ENCODE results near the gene SENP3. TPM values are rescaled to one million over a fixed set of nuclear protein-coding genes. Genes with fewer than 3 reads are reported as not detected.

The SENP3 gene
- total and polyA plus RNA-seq, 2 donors: 44.7 to 54.2 TPM

GRCh38 chr17:7551396-7551795 lies 10.3 kb upstream of the SENP3 start:
- 80% methylated on average over 4 of the region's 4 CpGs for WGBS
- H3K4me3 ChIP-seq (ENCODE audit: low read length in 2 of 2): no peak overlapping the region
- peak overlapping the region in 1 of 2 donors; percentile 8 for H3K27ac ChIP-seq (ENCODE audit: low read depth in 1 of 2, low read length in 1 of 2)
- no peaks in the 10 kb centered on the region for H3K9me3 ChIP-seq (ENCODE audit: control insufficient read depth in 2 of 2, insufficient read depth in 1 of 2, low read length in 1 of 2)
- peaks cover 0 to 26% of the 10 kb centered on the region in 2 donors for H3K4me1 ChIP-seq (ENCODE audit: control insufficient read depth in 2 of 2, insufficient read depth in 2 of 2, low read length in 2 of 2)
- H3K36me3 ChIP-seq (ENCODE audit: control insufficient read depth in 2 of 2, insufficient read depth in 2 of 2, low read length in 1 of 2): no peaks in the 10 kb centered on the region
- H3K27me3 ChIP-seq (ENCODE audit: control insufficient read depth in 2 of 2, insufficient read depth in 1 of 2, low read length in 1 of 2): peaks cover 3 to 36% of the 10 kb centered on the region in 2 donors
- DNase-seq (ENCODE audit: low read depth in 6 of 9, low spot score in 9 of 9): no peak

- H3K4me1 ChIP-seq (ENCODE audit: control insufficient read depth in 2 of 2, insufficient read depth in 2 of 2, low read length in 2 of 2): peaks cover 0 to 33% of the 10 kb centered on the region in 2 donors
- peak overlapping the region; percentile 30 to 80 for H3K27ac ChIP-seq (ENCODE audit: low read depth in 1 of 2, low read length in 1 of 2)
- no peak overlapping the region for H3K4me3 ChIP-seq (ENCODE audit: low read length in 2 of 2)
- H3K36me3 ChIP-seq (ENCODE audit: control insufficient read depth in 2 of 2, insufficient read depth in 2 of 2, low read length in 1 of 2): no peaks in the 10 kb centered on the region
- H3K27me3 ChIP-seq (ENCODE audit: control insufficient read depth in 2 of 2, insufficient read depth in 1 of 2, low read length in 1 of 2): peaks cover 3 to 31% of the 10 kb centered on the region in 2 donors
- no peaks in the 10 kb centered on the region for H3K9me3 ChIP-seq (ENCODE audit: control insufficient read depth in 2 of 2, insufficient read depth in 1 of 2, low read length in 1 of 2)
- peak in 3 of 9 donors; percentile 40 to 76 (median 46) for DNase-seq (ENCODE audit: low read depth in 6 of 9, low spot score in 9 of 9)
- 11% methylated on average over 6 of the region's 6 CpGs for WGBS
These were observed 9.1 kb upstream of the SENP3 start for GRCh38 chr17:7552621-7553051.

- peaks cover 0 to 3% of the 10 kb centered on the region in 2 donors for H3K9me3 ChIP-seq (ENCODE audit: control insufficient read depth in 2 of 2, insufficient read depth in 1 of 2, low read length in 1 of 2)
- peak overlapping the region in 1 of 2 donors; percentile 58 for H3K27ac ChIP-seq (ENCODE audit: low read depth in 1 of 2, low read length in 1 of 2)
- WGBS: 100% methylated on average over 1 of the region's 1 CpG
- peaks cover 3 to 31% of the 10 kb centered on the region in 2 donors for H3K27me3 ChIP-seq (ENCODE audit: control insufficient read depth in 2 of 2, insufficient read depth in 1 of 2, low read length in 1 of 2)
- H3K4me1 ChIP-seq (ENCODE audit: control insufficient read depth in 2 of 2, insufficient read depth in 2 of 2, low read length in 2 of 2): peaks cover 6 to 37% of the 10 kb centered on the region in 2 donors
- no peak for DNase-seq (ENCODE audit: low read depth in 6 of 9, low spot score in 9 of 9)
- H3K4me3 ChIP-seq (ENCODE audit: low read length in 2 of 2): no peak overlapping the region
- H3K36me3 ChIP-seq (ENCODE audit: control insufficient read depth in 2 of 2, insufficient read depth in 2 of 2, low read length in 1 of 2): no peaks in the 10 kb centered on the region
These were observed 8.4 kb upstream of the SENP3 start for GRCh38 chr17:7553356-7553755.

GRCh38 chr17:7555320-7555948 lies 6.3 kb upstream of the SENP3 start:
- Histone ChIP-seq H3K9me3 (ENCODE audit: control insufficient read depth in 2 of 2, insufficient read depth in 1 of 2, low read length in 1 of 2) (peaks cover 0 to 3% of the 10 kb centered on the region in 2 donors), H3K4me1 (ENCODE audit: control insufficient read depth in 2 of 2, insufficient read depth in 2 of 2, low read length in 2 of 2) (peaks cover 17 to 47% of the 10 kb centered on the region in 2 donors), H3K36me3 (ENCODE audit: control insufficient read depth in 2 of 2, insufficient read depth in 2 of 2, low read length in 1 of 2) (no peaks in the 10 kb centered on the region), H3K27me3 (ENCODE audit: control insufficient read depth in 2 of 2, insufficient read depth in 1 of 2, low read length in 1 of 2) (peaks cover 0 to 27% of the 10 kb centered on the region in 2 donors), H3K27ac (ENCODE audit: low read depth in 1 of 2, low read length in 1 of 2) (no peak overlapping the region), H3K4me3 (ENCODE audit: low read length in 2 of 2) (no peak overlapping the region)
- WGBS: 87% methylated on average over 10 of the region's 10 CpGs
- DNase-seq (ENCODE audit: low read depth in 6 of 9, low spot score in 9 of 9): no peak

- Histone ChIP-seq H3K4me1 (ENCODE audit: control insufficient read depth in 2 of 2, insufficient read depth in 2 of 2, low read length in 2 of 2) (peaks cover 22 to 56% of the 10 kb centered on the region in 2 donors), H3K9me3 (ENCODE audit: control insufficient read depth in 2 of 2, insufficient read depth in 1 of 2, low read length in 1 of 2) (peaks cover 0 to 8% of the 10 kb centered on the region in 2 donors), H3K27me3 (ENCODE audit: control insufficient read depth in 2 of 2, insufficient read depth in 1 of 2, low read length in 1 of 2) (peaks cover 0 to 20% of the 10 kb centered on the region in 2 donors), H3K27ac (ENCODE audit: low read depth in 1 of 2, low read length in 1 of 2) (no peak overlapping the region), H3K36me3 (ENCODE audit: control insufficient read depth in 2 of 2, insufficient read depth in 2 of 2, low read length in 1 of 2) (no peaks in the 10 kb centered on the region), H3K4me3 (ENCODE audit: low read length in 2 of 2) (no peak overlapping the region)
- WGBS: 96% methylated on average over 12 of the region's 12 CpGs
- DNase-seq (ENCODE audit: low read depth in 6 of 9, low spot score in 9 of 9): no peak
These were observed 5.1 kb upstream of the SENP3 start for GRCh38 chr17:7556627-7557026.

GRCh38 chr17:7557147-7557764 lies 4.5 kb upstream of the SENP3 start:
- no peak for DNase-seq (ENCODE audit: low read depth in 6 of 9, low spot score in 9 of 9)
- peaks cover 0 to 8% of the 10 kb centered on the region in 2 donors for H3K9me3 ChIP-seq (ENCODE audit: control insufficient read depth in 2 of 2, insufficient read depth in 1 of 2, low read length in 1 of 2)
- peaks cover 0 to 20% of the 10 kb centered on the region in 2 donors for H3K27me3 ChIP-seq (ENCODE audit: control insufficient read depth in 2 of 2, insufficient read depth in 1 of 2, low read length in 1 of 2)
- no peak overlapping the region for H3K4me3 ChIP-seq (ENCODE audit: low read length in 2 of 2)
- H3K4me1 ChIP-seq (ENCODE audit: control insufficient read depth in 2 of 2, insufficient read depth in 2 of 2, low read length in 2 of 2): peaks cover 22 to 58% of the 10 kb centered on the region in 2 donors
- peak overlapping the region in 1 of 2 donors; percentile 43 for H3K27ac ChIP-seq (ENCODE audit: low read depth in 1 of 2, low read length in 1 of 2)
- 88% methylated on average over 19 of the region's 19 CpGs for WGBS
- H3K36me3 ChIP-seq (ENCODE audit: control insufficient read depth in 2 of 2, insufficient read depth in 2 of 2, low read length in 1 of 2): no peaks in the 10 kb centered on the region

- H3K36me3 ChIP-seq (ENCODE audit: control insufficient read depth in 2 of 2, insufficient read depth in 2 of 2, low read length in 1 of 2): no peaks in the 10 kb centered on the region
- peak overlapping the region; percentile 64 to 74 for H3K27ac ChIP-seq (ENCODE audit: low read depth in 1 of 2, low read length in 1 of 2)
- WGBS: 18% methylated on average over 21 of the region's 21 CpGs
- H3K27me3 ChIP-seq (ENCODE audit: control insufficient read depth in 2 of 2, insufficient read depth in 1 of 2, low read length in 1 of 2): peaks cover 0 to 20% of the 10 kb centered on the region in 2 donors
- DNase-seq (ENCODE audit: low read depth in 6 of 9, low spot score in 9 of 9): peak in 1 of 9 donors; percentile 54
- peaks cover 0 to 8% of the 10 kb centered on the region in 2 donors for H3K9me3 ChIP-seq (ENCODE audit: control insufficient read depth in 2 of 2, insufficient read depth in 1 of 2, low read length in 1 of 2)
- H3K4me3 ChIP-seq (ENCODE audit: low read length in 2 of 2): peak overlapping the region in 1 of 2 donors; percentile 27
- peaks cover 28 to 61% of the 10 kb centered on the region in 2 donors for H3K4me1 ChIP-seq (ENCODE audit: control insufficient read depth in 2 of 2, insufficient read depth in 2 of 2, low read length in 2 of 2)
These were observed 3.8 kb upstream of the SENP3 start for GRCh38 chr17:7557775-7558543.

- peaks cover 0 to 20% of the 10 kb centered on the region in 2 donors for H3K27me3 ChIP-seq (ENCODE audit: control insufficient read depth in 2 of 2, insufficient read depth in 1 of 2, low read length in 1 of 2)
- H3K27ac ChIP-seq (ENCODE audit: low read depth in 1 of 2, low read length in 1 of 2): peak within 1 kb of the TSS; percentile 64 to 74
- DNase-seq (ENCODE audit: low read depth in 6 of 9, low spot score in 9 of 9): no peak
- H3K36me3 ChIP-seq (ENCODE audit: control insufficient read depth in 2 of 2, insufficient read depth in 2 of 2, low read length in 1 of 2): peaks cover 7 to 8% of the 10 kb centered on the region in 2 donors
- H3K4me3 ChIP-seq (ENCODE audit: low read length in 2 of 2): peak within 1 kb of the TSS in 1 of 2 donors; percentile 27
- H3K4me1 ChIP-seq (ENCODE audit: control insufficient read depth in 2 of 2, insufficient read depth in 2 of 2, low read length in 2 of 2): peaks cover 30 to 61% of the 10 kb centered on the region in 2 donors
- 15% methylated on average over 16 of the region's 16 CpGs for WGBS
- peaks cover 0 to 8% of the 10 kb centered on the region in 2 donors for H3K9me3 ChIP-seq (ENCODE audit: control insufficient read depth in 2 of 2, insufficient read depth in 1 of 2, low read length in 1 of 2)
These were observed 3.0 kb upstream of the SENP3 start, which contains the start of gene TNFSF13 for GRCh38 chr17:7558544-7559319. TNFSF13 (plus strand) TSS chr17:7558750; CDS start chr17:7559040, 290 bp downstream.
